NCI-H2107 treated with DMSO at 0.1 percent for 48 hours (cell line): Measurements from ENCODE around the gene ZNF550.

Experiments used
- DNase-seq: peaks from one replicate; lab custom pipeline; 2025; ENCODE audit not compliant: unreplicated experiment; lab: John Stamatoyannopoulos, UW

The ZNF550 gene

DNA sequence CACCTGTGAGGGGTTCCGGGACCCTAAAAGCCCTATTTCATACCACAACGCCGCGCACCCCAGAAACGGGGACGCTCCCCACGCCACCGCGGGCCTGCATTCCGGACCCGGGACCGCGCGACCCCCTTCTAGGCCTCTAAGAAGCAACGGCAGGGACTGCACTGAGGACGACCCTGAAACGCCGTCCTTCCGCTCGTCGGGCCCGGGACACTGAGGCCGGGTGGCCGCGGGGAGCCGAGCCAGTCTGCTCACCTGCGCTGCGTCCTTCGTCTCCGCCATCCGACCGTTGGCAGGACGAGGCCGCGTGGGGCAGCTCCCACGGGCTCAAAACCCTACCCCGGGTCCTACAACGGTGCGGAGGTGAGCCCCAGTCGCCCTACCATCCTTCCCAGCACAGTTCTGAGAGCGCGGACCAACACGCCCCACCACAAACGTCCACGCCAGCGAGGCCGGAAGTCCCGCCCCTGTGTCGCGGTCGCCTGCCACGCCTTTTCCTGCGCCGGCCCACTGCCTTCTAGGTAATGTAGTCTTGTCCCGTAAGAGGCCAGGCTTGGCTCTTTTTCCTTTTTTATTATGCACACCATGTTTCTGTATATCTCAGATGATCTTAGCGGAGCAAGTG is at the start of gene ZNF550:
TSS of gene ZNF550 (minus strand) at position 460 of the 622 bp plus-strand sequence. CDS start at position 279, 181 bp downstream.
- DNase-seq = peak; percentile 46

DNA sequence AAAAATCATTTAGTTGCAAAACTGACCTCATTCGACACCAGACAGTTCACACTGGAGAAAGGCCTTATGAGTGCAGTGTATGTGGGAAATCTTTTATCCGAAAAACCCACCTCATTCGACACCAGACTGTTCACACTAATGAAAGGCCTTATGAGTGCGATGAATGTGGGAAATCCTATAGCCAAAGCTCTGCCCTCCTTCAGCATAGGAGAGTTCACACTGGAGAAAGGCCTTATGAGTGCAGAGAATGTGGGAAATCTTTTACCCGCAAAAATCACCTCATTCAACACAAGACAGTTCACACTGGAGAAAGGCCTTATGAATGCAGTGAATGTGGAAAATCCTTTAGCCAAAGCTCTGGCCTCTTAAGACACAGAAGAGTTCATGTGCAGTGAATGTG is 47.3 kb upstream of the ZNF550 start:
- no peak for DNase-seq

GRCh38 chr19:57599761-57600383 is 40.2 kb upstream of the ZNF550 start, which contains the start of gene ZNF530:
TSS of gene ZNF530 (plus strand) at chr19:57599885. CDS start at chr19:57604346, 4,461 bp downstream.
- DNase-seq = peak; percentile 51

DNA sequence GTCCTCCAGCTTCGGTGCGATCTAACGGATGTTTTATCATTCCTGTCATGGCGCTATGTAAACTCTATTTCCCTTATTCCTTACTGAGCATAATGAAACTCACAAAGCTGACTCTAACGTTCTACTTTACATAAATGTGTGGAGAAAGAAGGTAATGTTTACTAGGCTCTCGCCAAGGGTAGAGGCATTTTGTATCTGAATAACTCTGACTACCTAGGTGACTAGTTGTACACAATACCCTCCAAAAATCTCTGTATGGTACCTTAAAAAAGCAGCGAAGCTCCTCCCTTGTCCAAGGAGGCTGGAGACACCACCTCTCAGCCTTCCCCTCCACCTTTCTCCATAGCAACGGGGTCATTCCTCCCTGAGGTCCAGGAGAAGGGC is 39.7 kb upstream of the ZNF550 start:
- DNase-seq = no peak

DNA sequence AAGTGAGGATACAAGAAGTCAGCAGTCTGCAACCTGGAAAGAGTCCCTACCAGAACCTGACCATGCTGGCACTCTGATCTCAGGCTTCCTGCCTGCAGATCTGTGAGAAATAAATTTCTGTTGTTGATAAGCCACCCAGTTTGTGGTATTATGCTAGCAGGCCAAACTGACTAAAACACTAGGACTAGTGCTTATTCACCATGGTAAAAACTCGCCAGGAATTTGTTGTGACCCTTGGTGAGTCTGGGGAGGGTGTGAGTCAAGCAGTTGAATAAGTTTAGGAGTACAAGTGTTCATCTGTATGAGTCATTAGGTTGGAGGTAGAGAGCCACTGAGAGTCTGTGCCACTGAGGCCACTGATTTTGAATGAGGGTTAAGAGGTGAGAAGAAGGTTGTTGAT is 27.9 kb upstream of the ZNF550 start:
- no peak for DNase-seq

- peak; percentile 70 for DNase-seq
Measured at GRCh38 chr19:57583521-57584416, 24.1 kb upstream of the ZNF550 start, which contains the start of gene ZIK1. TSS of gene ZIK1 (plus strand) at chr19:57584145. CDS start at chr19:57584357, 212 bp downstream.

DNA sequence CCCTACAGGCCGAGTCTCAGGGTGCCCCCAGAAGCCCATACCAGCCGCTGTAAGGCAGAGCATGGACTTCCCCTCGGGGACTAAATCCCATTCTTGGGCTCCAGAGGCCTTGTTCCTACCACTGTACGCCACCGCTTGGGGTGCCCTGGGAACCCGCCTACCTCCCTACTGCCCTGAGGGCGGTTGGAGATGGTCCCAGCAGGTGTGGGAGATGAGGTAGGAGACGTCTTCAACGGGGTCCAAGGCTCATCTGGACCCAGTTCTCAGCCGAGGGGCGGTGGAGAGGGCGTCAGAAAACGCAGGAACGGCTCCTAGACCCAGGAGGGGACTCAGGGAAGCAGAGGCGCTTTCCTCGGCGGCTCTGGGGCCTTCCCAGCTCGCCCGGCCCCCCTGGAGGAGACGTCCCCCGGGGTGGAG is 23.4 kb upstream of the ZNF550 start:
- no peak for DNase-seq

GRCh38 chr19:57578487-57579205 is 19.0 kb upstream of the ZNF550 start, which contains the start of gene ZNF416:
TSS of gene ZNF416 (minus strand) at chr19:57578911. CDS start at chr19:57578704, 207 bp downstream.
- peak; percentile 88 for DNase-seq

DNA sequence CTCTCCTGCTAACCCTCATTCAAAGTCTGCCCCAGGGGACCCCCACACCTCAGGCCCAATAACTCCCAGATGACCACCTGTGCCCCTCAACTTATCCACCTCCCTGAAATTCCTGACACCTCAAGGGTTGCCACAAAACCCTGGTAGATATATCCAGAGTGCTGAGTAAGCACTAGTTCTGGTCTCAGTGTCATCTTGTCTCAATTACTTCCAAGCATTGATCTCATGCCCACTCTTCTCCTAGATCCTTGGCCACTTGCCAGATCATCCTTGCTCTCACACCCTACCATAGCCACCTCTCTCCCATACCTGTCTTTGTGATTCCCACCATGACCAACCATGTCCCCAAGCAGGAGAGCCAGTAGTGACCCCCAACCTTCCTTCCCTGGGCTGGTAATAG is 17.0 kb upstream of the ZNF550 start:
- DNase-seq = no peak

DNA sequence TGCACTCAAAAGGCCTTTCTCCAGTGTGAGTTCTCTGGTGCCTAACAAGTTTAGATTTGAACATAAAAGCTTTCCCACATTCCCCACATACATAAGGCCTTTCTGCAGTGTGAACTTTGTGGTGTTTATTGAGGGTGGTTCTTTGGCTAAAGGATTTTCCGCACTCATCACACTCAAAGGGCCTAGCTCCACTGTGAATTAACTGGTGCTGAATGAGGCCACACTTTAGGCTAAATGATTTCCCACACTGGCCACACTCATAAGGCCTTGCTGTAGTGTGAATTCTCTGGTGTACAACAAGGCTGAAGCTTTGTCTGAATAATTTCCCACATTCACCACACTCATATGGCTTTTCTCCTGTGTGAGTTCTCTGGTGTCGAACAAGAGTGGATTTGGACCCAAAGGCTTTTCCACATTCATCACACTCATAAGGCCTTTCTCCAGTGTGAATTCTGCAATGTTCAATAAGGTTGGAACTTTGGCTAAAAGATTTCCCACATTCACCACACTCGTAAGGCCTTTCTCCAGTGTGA is 12.8 kb upstream of the ZNF550 start:
- no peak for DNase-seq

DNA sequence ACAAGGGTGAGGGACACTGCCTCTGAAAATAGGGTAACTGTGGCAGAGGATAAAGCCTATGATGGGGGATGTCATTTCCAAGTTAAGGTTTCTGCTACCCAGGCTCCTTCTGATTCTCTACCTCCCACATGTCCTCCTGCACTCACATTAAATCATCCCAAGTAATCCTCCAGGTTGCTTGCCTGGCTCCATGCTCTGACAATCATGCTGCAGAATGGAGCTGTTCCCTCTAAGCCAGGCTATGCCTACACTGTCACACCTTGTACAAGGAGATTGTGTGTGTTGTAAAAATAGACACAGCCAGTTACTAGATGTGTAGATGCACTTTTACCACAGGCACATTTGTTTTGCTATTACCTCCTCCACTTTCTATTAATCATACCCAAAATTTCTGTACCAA is 11.0 kb upstream of the ZNF550 start:
- no peak for DNase-seq

- no peak for DNase-seq
Measured at GRCh38 chr19:57566396-57567265, 7.0 kb upstream of the ZNF550 start.

DNA sequence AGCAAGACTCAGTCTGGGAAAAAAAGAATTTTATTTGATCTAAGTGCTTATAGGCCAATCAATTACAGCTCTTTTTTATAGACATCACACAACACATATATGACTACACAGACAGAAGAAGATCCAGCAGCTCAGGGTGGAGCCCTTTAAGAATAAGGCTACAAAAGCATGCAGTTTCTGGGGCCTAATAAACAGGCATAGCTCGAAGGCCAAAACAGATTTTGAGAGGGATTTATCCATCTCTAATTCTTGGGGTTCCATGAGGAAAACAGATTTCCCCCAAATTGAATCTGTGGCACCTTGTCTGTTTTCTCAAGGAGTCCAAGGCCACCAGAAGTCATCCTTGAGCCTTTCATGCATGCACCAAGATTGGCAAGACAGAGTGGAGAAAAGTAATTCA is 3.9 kb upstream of the ZNF550 start:
- no peak for DNase-seq

GRCh38 chr19:57560049-57560491 is 407 bp upstream of the ZNF550 start:
- no peak for DNase-seq

GRCh38 chr19:57559008-57559403 is 657 bp downstream of the ZNF550 start:
- no peak for DNase-seq

DNA sequence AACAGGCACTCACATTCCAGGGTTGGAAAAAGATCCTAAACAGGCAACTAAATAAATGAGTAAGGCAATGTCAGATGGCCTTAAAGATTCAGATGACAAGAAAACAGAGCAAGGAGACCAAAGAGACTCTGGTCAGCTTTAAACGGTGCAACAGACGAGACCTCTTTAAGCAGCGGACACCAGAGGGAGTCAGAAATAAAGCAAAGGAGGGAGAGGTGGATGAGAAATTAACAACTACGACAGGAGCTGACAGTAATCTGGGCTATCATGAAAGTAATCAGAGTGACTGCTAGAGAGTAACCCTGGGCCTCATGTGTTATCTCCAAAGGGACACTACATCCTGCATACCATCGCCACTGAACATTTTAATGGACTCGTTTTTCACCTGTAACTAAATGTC is 1.1 kb downstream of the ZNF550 start:
- DNase-seq = no peak

GRCh38 chr19:57557659-57558058 is 2.0 kb downstream of the ZNF550 start:
- no peak for DNase-seq

DNA sequence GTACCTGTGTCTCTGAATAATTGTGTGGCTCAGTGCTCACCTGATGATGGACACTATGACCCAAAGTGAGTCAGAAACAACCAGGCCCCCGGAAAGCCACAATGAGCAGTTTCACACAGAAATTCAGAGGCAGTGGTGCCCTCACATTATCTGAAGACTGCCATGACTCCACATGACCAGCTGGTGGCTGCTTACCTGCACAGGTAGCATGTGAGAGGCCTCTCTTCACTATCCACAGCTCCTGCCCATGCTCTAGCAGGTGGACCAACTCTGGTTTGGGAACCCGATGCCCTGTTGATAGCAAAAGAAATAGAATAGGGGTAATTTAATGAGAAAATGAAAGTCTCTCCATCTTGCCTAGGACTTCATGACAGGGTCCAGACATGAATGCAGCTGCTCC is 7.2 kb downstream of the ZNF550 start:
- no peak for DNase-seq

GRCh38 chr19:57546513-57546912 is 13.2 kb downstream of the ZNF550 start:
- no peak for DNase-seq
